K562 (cell line): Measurements from ENCODE around the gene STIM1. TPM values are rescaled to one million over a fixed set of nuclear protein-coding genes. Genes with fewer than 3 reads are reported as not detected.

ENCODE experiments used
- CUX1 ChIP-seq: fragments of 200-800 bp; sonication (Bioruptor generic); IDR thresholded peaks from 2 replicates; pipeline ENCODE4 v1.6.1; 2016; ENCODE audit warnings: missing genetic modification characterization, missing compliant biosample characterization
- DDX20 ChIP-seq: fragments of 450-650 bp; IDR thresholded peaks from 2 replicates; pipeline ENCODE4 v1.6.1; 2016; ENCODE audit warnings: missing genetic modification characterization, low read depth, mild to moderate bottlenecking, missing compliant biosample characterization, moderate library complexity
- FOXJ3 ChIP-seq: sonication (generic); formaldehyde crosslinking; IDR thresholded peaks from 2 replicates; pipeline ENCODE4 v1.4.0; 2020; ENCODE audit warnings: mild to moderate bottlenecking, missing genetic modification reagents
- MAFK ChIP-seq: IDR thresholded peaks from 2 replicates; pipeline ENCODE4 v1.6.1; 2011; ENCODE audit warnings: low read length, improper control_type of control experiment
- PHF21A ChIP-seq: fragments of 450-650 bp; IDR thresholded peaks from 2 replicates; pipeline ENCODE4 v1.6.1; 2017; ENCODE audit warnings: low read depth, borderline replicate concordance
- ZNF589 ChIP-seq: fragments of 200-800 bp; sonication (Bioruptor generic); IDR thresholded peaks from 2 replicates; pipeline ENCODE4 v1.6.1; 2016; ENCODE audit warnings: low read depth, missing genetic modification characterization, missing compliant biosample characterization
- polyA plus RNA-seq, 8 experiments: library from polyadenylated mRNA; depleted of rRNA in 4 of 8; stranded (reverse) in 5 of 8; unstranded in 3 of 8; fragments of >200 nt; fragmentation: Nextera tagmentation in 2 of 8; fragmentation: Illumina TruSeq in 1 of 8; extraction: Ambion mirVana in 2 of 8; extraction: Trizol in 1 of 8; gene quantifications; 2 replicates each; pipeline versions ENCODE4 v1.2.1 to v1.2.3, GENCODE V29; 2011 to 2014; ENCODE audit warnings: inconsistent platforms in 1 of 8, missing spikeins in 1 of 8
- total RNA-seq, 7 experiments: library from RNA; depleted of rRNA in 6 of 7; stranded (reverse); fragments of >200 nt in 6 of 7; fragmentation: Illumina TruSeq in 2 of 7; extraction: Trizol in 2 of 7; gene quantifications; 2 replicates each; pipeline versions ENCODE4 v1.2.1 to v1.2.3, GENCODE V29; 2011 to 2021; ENCODE audit warnings: low replicate concordance in 1 of 7
- TF ChIP-seq, protein P1 (sequence below): fragments of 200-800 bp; sonication (Bioruptor generic); IDR thresholded peaks from 2 replicates; pipeline ENCODE4 v1.6.1; 2017; ENCODE audit warnings: missing genetic modification characterization, missing compliant biosample characterization
- TF ChIP-seq, protein P2 (sequence below): fragments of 250-450 bp; sonication (Bioruptor Pico); IDR thresholded peaks from 2 replicates; pipeline ENCODE4 v1.6.1; 2021; ENCODE audit warnings: mild to moderate bottlenecking
- TF ChIP-seq, protein P3 (sequence below): fragments of 450-650 bp; IDR thresholded peaks from 2 replicates; pipeline ENCODE4 v1.6.1; 2016; ENCODE audit warnings: mild to moderate bottlenecking, moderate library complexity

STIM1 gene
- total and polyA plus RNA-seq, 9 of the 15 experiments (the other 6 are each of a cell fraction or from before 2014, with no cell fraction given), result 7.7 to 50.5 (median 22.5) TPM

GRCh38 chr11:3854660-3854976, 846 bp upstream of the STIM1 start (continued):
- TF ChIP-seq, protein P1, sequence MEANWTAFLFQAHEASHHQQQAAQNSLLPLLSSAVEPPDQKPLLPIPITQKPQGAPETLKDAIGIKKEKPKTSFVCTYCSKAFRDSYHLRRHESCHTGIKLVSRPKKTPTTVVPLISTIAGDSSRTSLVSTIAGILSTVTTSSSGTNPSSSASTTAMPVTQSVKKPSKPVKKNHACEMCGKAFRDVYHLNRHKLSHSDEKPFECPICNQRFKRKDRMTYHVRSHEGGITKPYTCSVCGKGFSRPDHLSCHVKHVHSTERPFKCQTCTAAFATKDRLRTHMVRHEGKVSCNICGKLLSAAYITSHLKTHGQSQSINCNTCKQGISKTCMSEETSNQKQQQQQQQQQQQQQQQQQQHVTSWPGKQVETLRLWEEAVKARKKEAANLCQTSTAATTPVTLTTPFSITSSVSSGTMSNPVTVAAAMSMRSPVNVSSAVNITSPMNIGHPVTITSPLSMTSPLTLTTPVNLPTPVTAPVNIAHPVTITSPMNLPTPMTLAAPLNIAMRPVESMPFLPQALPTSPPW, result no peak
- TF ChIP-seq DDX20 (tag), result no peak
- TF ChIP-seq, protein P2, sequence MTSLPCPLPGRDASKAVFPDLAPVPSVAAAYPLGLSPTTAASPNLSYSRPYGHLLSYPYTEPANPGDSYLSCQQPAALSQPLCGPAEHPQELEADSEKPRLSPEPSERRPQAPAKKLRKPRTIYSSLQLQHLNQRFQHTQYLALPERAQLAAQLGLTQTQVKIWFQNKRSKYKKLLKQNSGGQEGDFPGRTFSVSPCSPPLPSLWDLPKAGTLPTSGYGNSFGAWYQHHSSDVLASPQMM (CRISPR knock-in tag), result no peak
- no peak for TF ChIP-seq CUX1 (CRISPR knock-in tag)
- TF ChIP-seq PHF21A, result no peak
- no peak for TF ChIP-seq FOXJ3 (CRISPR knock-in tag)
- TF ChIP-seq ZNF589 (CRISPR knock-in tag), result no peak
- no peak for TF ChIP-seq MAFK
- TF ChIP-seq, protein P3, sequence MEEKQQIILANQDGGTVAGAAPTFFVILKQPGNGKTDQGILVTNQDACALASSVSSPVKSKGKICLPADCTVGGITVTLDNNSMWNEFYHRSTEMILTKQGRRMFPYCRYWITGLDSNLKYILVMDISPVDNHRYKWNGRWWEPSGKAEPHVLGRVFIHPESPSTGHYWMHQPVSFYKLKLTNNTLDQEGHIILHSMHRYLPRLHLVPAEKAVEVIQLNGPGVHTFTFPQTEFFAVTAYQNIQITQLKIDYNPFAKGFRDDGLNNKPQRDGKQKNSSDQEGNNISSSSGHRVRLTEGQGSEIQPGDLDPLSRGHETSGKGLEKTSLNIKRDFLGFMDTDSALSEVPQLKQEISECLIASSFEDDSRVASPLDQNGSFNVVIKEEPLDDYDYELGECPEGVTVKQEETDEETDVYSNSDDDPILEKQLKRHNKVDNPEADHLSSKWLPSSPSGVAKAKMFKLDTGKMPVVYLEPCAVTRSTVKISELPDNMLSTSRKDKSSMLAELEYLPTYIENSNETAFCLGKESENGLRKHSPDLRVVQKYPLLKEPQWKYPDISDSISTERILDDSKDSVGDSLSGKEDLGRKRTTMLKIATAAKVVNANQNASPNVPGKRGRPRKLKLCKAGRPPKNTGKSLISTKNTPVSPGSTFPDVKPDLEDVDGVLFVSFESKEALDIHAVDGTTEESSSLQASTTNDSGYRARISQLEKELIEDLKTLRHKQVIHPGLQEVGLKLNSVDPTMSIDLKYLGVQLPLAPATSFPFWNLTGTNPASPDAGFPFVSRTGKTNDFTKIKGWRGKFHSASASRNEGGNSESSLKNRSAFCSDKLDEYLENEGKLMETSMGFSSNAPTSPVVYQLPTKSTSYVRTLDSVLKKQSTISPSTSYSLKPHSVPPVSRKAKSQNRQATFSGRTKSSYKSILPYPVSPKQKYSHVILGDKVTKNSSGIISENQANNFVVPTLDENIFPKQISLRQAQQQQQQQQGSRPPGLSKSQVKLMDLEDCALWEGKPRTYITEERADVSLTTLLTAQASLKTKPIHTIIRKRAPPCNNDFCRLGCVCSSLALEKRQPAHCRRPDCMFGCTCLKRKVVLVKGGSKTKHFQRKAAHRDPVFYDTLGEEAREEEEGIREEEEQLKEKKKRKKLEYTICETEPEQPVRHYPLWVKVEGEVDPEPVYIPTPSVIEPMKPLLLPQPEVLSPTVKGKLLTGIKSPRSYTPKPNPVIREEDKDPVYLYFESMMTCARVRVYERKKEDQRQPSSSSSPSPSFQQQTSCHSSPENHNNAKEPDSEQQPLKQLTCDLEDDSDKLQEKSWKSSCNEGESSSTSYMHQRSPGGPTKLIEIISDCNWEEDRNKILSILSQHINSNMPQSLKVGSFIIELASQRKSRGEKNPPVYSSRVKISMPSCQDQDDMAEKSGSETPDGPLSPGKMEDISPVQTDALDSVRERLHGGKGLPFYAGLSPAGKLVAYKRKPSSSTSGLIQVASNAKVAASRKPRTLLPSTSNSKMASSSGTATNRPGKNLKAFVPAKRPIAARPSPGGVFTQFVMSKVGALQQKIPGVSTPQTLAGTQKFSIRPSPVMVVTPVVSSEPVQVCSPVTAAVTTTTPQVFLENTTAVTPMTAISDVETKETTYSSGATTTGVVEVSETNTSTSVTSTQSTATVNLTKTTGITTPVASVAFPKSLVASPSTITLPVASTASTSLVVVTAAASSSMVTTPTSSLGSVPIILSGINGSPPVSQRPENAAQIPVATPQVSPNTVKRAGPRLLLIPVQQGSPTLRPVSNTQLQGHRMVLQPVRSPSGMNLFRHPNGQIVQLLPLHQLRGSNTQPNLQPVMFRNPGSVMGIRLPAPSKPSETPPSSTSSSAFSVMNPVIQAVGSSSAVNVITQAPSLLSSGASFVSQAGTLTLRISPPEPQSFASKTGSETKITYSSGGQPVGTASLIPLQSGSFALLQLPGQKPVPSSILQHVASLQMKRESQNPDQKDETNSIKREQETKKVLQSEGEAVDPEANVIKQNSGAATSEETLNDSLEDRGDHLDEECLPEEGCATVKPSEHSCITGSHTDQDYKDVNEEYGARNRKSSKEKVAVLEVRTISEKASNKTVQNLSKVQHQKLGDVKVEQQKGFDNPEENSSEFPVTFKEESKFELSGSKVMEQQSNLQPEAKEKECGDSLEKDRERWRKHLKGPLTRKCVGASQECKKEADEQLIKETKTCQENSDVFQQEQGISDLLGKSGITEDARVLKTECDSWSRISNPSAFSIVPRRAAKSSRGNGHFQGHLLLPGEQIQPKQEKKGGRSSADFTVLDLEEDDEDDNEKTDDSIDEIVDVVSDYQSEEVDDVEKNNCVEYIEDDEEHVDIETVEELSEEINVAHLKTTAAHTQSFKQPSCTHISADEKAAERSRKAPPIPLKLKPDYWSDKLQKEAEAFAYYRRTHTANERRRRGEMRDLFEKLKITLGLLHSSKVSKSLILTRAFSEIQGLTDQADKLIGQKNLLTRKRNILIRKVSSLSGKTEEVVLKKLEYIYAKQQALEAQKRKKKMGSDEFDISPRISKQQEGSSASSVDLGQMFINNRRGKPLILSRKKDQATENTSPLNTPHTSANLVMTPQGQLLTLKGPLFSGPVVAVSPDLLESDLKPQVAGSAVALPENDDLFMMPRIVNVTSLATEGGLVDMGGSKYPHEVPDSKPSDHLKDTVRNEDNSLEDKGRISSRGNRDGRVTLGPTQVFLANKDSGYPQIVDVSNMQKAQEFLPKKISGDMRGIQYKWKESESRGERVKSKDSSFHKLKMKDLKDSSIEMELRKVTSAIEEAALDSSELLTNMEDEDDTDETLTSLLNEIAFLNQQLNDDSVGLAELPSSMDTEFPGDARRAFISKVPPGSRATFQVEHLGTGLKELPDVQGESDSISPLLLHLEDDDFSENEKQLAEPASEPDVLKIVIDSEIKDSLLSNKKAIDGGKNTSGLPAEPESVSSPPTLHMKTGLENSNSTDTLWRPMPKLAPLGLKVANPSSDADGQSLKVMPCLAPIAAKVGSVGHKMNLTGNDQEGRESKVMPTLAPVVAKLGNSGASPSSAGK, result peak; percentile 41; the same call in 1 of the 2 replicates
